Skin of body (tissue), 2 donors: Measurements from ENCODE around the gene MGAT5. TPM values are rescaled to one million over a fixed set of nuclear protein-coding genes. Genes with fewer than 3 reads are reported as not detected.
A peak's percentile ranks its signal among the peaks of the same experiment; 100 is the strongest.

Experiments
- DNase-seq: peaks from one replicate; lab custom pipeline; 2025; lab: John Stamatoyannopoulos, UW
- total RNA-seq: library from RNA; depleted of rRNA; stranded (reverse); fragments of >200 nt; gene quantifications from one replicate; pipeline ENCODE4 v1.2.3, GENCODE V29; 2014

The MGAT5 gene
- total RNA-seq, 1 donor from 2014 or later = 34.1 TPM

DNA sequence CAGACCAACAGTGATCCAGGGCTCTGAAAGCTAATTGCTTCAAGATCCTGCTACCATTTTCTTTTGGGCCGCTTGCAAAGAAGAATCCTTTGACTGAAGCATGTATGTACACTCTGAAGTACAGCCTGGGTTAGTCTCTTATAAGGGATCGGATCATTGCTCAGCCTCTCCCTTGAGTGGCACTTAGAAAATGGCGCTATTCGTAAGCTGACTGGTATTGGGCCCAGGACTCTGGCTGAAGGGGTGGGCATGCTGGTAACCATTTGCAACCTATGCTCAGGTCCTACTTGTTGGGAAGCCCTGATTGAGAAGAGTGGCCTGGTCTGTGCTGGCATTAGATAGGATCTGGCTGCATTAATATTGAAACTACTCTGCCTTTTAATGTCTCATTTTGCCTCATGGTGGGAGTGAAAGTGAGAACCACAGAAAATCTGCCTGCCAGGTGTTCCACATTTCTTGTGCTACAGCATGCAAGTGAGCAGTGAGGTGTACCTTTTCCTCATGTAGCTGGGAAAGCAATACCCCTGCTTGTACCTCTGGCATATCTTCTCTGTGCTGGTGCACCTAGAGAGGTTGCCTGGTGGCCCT is 661 bp upstream of the MGAT5 start:
- no peak for DNase-seq

DNA sequence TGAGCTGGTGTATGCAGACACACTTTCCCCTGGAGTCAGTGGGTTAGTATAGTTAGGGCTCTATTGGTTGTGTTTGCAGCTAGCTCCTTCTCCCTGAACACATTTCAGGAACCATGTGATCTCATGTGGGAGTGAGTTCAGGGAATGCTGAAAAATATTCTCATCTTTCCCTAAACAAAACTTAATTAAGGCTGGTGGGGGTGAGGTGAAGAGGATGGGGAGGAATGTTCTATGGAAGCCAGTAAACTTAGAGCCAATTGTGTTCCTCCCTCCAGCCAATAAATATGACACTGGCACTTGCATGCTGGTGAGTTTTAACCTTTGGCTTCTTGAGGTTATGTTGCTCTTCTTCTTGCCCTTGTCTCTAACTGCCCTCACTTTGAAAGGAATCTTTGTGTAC is 952 bp downstream of the MGAT5 start:
- DNase-seq = no peak

DNA sequence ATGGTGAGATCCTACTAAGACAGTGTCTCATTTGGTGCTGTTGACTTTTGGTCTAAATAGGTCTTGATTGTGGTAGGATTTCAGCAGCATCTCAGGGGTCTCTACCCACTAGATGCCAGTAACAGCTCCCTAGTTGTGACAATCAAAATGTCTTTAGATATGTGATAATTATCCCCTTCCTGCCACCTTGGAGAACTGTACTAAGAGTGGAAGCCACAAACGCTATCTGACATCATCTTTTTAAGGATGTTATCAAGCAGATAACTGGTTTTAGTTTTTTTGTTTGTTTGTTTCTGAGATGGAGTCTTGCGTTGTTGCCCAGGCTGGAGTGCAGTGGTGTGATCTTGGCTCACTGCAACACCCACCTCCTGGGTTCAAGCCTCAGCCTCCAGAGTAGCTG is 3.1 kb downstream of the MGAT5 start:
- DNase-seq = no peak

DNA sequence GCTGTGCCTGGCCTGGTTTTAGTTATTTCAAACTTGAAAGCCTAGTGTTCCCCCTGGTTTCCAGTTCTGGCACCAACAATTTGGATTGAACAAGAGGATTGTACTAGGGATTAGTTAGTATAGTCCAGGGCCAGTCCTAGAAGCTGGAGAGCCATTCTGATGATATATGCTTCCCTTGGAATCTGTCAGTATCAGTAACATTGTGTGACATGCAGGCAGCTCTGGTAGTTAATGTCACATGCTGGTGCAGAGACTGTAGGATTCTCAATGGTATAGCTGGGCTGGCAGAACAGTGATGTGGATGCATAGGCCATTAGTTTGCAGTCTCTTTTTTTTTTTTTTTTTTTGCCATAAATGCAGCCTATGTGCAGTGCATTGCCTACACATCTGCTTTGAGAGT is 3.6 kb downstream of the MGAT5 start:
- DNase-seq = no peak

DNA sequence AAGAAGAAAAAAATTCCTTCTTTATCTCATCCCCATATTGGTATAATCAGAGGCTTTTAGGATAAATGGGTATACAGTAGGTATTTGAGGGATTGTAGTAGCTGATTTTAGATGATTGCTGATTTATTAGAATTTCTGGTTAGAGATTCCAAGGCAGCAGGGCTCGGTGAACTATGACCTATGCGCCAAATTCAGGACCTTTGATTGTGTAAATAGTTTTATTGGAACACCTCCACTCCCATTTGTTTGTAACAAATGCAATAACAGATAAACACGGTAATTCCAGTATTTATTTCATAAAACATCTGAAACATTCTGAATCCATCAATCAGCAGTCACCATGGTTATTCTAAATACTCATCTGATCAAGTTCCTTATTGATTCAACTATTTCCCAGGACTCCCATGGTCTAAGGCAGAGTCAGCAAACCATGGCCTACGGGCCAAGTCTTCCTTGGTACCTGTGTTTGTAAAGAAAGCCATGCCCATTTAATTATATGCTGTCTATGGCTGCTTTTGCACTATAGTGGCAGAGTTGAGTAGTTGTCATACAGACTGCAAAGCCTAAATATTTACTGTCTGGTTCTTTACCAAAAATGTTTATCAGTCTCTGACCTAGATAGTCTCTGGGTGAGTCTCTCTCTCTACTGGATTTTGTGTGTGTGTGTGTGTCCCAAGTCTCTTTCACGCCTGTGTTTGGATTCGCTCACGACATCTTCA is 4.3 kb downstream of the MGAT5 start:
- DNase-seq = no peak

DNA sequence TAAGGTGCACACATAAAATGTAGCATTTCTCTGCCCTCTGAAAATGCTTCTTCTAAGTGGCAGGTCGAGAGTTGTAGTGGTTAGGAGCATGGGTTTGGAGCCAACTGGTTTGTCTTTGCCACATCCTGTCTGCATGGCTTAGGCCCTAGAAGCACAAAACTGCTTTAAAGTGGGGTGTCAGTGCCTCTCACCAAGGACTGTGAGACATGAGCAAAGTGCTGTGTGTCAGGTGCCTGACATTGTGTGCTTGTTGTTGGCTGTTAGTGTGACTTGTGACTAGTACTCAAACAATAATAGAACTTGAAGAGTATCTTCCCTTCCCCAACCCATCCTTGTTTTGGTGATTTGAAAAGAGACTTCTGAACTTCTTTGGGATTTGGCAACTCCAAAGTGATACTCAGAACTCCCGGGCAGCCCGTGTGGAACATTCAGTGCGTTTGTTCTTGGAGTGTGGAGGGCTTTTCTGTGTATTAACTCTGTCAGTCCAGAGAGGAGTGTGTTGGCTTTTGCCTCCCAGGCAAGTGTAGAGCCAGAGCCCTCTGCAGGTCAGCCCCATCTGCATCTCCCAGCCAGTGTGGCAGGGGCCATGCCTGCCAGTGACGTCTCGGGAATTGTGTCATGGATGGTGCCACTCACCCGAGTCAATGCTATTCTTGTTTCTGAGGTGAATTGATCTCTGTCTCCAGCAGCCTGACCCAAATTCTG is 5.0 kb downstream of the MGAT5 start:
- no peak for DNase-seq

DNA sequence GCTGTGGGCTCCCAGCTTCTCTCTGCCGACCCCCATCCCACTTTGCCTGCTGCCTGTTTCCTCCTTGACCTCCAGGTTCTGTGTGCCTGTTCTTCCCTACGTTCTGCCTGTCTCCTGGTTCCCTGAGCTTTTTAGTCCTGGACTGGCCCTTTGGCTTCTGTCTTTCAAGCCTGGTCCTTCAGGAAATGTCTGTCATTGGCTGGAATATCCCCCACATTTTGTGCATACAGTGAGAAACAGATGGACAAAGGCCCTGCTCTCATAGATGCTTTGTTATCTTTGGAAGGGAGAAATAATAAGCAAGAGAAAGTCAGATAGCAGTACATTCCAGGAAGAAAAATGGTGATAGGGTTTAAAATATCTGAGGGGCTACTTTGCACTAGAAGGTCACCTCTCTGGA is 5.7 kb downstream of the MGAT5 start:
- DNase-seq = no peak

DNA sequence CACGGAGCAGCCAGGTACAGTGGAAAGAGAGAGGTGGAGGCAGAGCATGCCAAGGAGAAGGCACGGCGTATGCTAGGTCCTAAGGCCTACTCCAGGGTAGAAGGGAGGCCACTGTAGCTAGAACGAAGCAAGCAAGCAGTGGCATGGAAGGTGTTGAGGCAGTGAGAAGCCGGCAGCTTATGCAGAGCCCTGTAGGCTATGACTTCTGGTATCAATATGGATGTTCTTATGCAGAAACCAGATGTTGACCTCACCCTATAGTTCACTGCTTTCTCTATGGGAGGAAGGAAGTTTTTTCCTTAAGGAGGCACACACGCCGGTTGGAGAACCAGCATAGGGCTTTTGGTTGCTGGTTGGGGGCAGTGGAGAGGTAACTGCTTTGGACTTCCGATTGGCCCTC is 6.1 kb downstream of the MGAT5 start:
- DNase-seq = peak; percentile 6

DNA sequence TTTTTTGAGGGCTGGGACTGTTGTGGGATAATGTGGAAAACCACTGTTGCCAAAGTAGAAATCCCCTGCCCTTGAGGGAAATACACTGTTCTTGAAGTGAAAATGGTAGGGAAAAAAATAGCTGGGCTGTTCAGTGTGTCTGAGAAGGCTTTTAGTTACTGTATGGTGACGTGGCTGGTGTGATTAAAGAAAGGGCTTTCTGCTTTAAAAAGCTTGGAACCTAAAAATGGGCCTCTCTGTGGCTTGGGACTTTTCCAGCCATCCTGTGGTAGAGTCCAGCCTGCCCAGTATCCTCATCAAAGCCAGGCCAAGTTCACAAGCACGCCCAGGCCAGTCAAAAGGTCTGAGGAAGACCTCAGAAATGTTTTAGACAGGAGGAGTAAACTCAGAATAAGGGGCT is 6.8 kb downstream of the MGAT5 start:
- peak; percentile 30 for DNase-seq

DNA sequence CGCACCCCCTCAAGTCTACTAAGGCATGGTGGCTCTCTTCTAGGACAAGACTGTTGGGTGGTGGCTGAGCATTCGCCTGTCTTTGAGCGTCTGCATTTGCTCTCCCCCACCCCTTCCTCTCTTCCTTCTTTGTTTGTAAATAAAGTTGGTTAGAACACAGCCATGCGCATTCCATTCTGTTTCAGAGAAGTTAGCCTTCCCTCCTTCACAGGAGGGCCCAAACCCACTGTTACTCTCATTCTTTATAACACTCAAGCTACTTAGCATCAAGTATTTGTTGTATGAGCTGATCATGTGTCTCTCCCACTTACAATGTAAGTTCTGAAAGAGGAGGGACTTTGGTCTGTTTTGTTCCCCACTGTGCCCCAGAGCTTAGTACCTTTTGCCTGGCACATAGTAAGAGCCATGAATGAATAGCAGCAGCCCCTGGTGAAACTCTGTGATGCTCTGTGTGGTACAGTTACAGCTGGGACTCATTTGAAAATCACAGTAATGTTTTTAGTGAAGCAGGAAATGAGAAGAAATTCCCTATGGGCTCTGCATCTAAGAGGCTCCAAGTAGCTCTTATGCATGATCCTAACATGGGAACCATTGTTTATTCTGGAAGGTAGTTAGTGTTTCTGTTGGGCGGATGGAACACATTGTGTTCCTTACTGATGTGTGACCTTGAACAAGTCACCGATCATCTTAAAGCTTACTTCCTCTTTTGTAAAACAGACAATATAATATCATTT is 7.7 kb downstream of the MGAT5 start:
- DNase-seq = peak; percentile 71

DNA sequence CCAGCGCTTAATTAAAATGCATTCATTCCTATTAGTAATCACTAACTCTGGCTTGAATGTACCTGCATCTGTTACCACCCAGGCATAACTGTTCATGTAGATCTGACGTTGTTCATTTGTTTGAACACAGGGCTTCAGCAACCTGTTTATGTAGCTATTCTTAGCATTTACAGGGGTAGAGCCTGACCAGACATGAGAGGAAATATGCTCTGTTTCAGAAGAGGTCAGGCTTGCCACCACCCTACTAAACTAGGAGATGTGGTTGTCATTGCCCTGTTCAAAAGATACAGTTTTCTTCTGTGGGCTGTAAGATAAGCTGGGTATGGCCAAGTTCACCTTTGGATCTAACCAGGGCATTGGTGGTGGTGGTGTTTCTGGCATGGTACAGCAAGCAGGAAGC is 8.8 kb downstream of the MGAT5 start:
- DNase-seq = no peak

DNA sequence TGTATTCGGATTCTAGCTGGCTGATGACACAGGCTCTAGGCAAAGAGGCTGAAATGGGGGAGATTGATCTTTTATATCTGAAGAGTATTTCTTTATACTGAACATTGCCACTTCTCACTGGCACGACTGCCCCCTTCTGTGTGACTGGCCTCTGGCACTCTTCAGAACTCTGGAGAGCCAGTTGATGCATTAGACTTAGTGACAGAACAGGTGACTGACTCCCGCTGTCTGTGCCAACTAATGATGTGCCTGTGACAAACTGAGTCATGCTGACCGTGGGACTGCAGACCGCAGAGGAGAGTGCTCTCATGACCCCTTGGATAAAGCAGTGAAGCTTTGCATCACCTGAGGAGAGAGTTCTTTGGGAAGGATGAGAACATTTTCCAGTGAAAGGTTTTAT is 14.4 kb downstream of the MGAT5 start:
- no peak for DNase-seq

DNA sequence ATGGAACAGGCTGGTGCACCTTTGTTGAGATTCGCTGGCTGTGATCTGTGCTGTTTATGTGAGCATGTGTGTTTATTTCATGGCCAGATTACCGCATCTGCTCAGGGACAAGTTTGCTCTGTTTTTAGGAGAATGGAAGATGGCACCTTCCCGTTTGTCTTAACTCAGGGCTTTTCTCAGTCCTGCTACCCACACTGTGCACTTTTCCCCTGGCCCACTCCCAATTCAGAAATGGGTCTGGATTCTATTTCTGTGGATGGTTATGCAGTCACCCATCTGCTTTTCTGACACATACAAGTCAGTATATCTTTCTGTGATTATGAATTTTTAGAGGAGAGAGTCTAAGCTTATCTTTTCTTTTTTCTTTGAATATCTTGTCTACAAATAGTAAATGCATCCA is 15.4 kb downstream of the MGAT5 start:
- no peak for DNase-seq

DNA sequence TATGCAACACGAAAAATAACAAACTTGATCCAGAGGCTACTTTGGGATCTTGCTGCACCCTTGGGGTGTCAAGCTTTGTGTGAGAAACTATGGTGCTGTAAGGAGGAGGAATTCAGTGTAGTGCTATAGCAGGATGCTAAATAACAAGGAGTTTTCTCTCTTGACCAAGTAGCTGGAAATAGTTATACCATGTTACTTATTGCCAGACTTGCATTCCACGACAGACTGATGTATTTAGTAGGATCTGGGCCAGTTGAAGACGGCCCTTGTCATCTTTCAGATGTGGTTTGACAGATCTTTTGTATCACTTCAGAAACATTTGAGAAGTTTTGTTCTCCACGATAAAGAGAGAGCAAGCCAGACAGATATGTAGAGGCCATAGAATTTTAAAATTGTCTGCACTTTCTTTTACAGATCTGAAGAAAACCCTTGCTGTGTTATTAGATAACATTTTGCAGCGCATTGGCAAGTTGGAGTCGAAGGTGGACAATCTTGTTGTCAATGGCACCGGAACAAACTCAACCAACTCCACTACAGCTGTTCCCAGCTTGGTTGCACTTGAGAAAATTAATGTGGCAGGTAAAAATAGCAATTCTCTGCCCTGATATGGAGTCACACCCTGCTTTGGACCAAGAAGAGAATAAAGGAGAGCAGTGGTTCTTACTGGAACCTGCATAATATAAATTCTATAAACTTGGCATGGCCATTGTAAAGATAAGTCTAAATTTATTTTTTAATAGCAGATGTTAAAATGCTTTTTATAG is 16.3 kb downstream of the MGAT5 start:
- peak; percentile 48 for DNase-seq

DNA sequence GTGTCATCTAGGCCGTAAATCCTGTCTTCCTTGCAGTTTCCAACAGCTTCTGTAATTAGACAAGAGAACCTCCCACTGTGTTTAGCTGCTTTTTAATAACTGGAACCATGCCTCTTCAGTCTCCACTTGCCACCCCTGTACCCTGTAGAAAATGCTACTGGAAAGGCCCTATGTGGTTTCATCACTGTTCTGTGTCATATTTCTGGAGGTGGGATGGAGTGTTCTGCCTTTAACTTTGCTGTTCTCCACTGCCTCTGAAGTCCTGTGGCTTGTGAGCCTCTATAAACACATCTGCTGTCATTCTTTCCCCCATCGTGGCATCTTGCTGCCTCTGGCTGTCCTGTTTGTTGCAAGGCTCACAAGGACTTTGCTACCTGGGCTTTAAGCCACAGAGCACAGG is 17.9 kb downstream of the MGAT5 start:
- no peak for DNase-seq

DNA sequence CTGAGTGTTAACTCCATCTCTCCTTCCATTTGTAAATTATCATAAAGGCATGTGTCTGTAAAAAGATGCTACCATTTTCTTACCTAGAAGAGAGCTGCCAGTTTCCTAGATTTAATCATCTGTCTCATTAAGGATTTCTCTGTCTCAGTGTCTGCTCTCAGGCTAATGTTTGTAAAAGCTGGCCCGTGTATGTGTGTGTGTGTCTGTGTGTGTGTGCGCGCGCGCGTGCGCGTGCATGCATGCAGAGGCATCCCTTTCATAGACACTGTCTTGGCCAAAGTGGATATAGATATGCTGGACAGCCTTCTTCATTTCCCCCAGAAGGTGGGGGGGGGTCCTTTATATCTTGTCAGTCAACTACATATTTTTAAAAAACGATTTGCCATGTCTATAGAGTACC is 18.9 kb downstream of the MGAT5 start:
- no peak for DNase-seq

DNA sequence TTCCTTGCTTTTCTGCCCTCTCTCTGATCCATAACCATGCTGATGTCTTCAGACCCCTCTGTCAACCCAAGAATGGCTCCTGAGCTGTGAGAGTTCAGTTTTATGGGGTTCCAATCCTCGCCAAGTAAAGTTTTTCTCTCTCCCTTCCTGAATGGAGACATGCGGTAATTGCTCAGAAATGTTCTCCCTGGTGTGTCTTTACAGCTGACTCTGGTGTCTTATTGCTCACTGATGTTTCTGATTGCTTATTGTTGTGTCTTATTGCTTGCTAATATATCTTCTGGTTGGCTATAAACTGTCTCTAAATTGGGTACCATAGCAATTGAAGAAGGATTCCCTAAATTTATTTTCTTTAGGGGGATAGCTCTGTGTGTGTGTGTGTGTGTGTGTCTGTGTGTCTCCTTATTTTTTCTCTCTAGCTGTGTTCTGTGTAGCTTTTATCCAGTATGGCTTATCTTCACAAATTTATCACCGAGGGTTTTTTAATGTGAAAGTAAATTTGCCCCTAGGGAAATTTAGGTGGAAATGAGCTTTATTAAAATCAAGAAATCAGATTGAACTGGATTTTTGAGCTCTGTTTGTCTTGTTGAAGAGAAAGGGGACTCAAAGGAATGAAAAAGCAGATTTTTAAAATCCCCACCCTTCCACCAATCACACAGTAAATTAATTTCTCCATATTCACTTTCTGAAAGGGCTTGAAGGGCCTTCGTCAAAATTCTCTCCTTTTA is 19.5 kb downstream of the MGAT5 start:
- DNase-seq = peak; percentile 96

DNA sequence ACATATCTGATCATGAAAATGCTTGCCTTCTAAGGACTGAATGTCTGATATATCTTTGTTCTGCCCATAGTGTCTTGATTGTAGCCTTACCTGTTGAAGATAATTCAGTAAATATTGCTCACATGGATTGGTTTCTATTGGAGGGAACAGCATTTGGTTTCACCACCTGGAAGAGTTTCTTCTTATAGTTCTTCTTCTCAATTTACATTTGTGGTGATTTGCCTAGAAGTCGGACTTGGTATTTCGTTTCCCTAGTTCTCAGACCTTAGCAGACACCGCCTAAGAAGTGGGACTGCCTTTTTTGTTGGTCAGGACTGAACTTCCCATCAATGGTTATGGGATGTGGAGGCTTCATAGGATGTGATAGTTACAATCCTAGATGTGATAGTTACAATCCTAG is 20.2 kb downstream of the MGAT5 start:
- DNase-seq = no peak

DNA sequence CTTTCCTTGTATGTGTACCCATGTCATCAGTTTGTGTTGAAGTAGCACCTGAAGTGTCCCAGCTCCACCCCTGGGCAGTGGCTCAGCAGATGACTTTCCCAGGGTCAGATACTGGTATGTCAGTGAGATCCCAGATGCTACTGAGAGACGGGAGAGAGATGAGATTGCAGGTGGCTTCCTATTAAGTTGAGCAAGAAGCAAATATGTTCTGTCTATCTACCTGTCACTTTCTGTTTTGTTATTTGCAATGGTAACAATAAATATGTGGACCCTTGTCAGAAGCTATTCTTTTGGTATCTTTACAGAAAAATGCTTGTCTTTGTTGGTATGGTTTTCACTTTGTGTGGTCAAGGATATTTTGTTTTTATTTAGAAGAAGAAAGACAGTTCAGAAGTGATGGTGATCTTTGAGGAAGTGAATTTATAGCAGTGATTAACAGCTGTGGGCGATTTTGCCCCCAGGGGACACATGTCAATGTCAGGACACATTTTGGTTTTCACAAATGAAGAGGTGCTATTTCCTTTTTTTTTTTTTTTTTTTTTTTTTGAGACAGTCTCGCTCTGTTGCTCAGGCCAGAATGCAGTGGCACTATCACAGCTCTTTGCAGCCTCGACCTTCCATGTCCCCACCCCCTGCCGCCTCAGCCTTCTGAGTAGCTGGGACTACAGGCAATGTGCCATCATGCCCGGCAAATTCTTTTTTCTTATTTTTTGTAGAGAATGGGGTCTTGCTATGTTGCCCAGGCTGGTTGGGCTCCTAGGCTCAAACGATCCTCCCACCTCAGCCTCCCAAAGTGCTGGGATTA is 21.4 kb downstream of the MGAT5 start:
- DNase-seq = no peak
